Upper lobe of left lung (tissue), 4 donors: ENCODE data around the gene CEP104.

ENCODE experiments used
- POLR2A ChIP-seq, 4 donors: fragments of 450-650 bp; IDR thresholded peaks; one replicate each; pipeline ENCODE4 v1.5.1; 2016 to 2017; ENCODE audit warnings: antibody characterized with exemption in 4 of 4, mild to moderate bottlenecking in 2 of 4
- POLR2AphosphoS5 ChIP-seq, 2 donors: sonication (generic); formaldehyde crosslinking; IDR thresholded peaks; one replicate each; pipeline ENCODE4 v1.5.1; 2017; ENCODE audit warnings: antibody characterized with exemption in 2 of 2
- TF ChIP-seq, protein P1 (sequence below), 6 experiments: fragments of 450-650 bp in 4 of 6; fragments of 200-600 bp in 2 of 6; sonication (generic) in 2 of 6; IDR thresholded peaks; one replicate each; pipeline ENCODE4 v1.5.1; 2016 to 2019; ENCODE audit warnings: antibody characterized with exemption in 6 of 6

DNA sequence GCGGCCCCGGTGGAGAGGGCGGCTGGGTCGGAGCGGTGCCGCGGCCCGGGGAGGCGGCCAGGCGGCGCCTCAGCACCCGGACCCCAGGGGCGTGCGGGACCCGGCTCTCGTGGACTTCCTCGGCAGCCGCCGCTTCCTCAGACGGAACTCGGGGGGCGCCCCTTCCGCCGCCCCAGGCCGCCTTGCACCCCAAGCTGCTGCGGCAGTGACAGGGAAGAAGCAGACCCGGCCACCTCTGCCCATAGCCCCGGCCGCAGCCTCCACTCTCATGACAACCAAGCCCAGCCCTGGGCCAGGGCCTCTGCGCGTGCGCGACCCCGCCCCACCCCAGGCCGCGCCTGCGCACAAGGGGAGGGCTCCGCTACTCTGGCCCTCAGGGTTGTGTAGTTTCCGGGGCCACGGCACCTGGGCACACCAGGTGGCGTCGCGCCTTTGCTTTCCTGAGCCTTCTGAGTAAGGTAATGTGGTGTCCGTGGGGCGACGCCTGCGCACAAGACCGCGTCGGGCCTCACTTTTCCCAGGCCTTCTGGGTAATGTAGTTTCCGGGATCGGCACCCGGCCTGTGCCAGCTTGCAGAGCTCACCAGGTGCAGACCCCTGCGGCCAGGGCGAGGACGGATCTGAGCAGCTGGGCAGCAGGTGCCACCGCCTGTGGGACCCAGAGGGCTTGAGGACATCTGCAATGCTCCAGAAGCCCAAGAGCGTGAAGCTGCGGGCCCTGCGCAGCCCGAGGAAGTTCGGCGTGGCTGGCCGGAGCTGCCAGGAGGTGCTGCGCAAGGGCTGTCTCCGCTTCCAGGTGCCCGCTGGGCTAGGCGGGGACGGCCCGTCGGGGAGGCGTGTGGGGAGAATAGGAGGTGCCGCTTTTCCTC lies at the start of gene CEP104, which contains the start of gene DFFB:
- TF ChIP-seq, protein P1, sequence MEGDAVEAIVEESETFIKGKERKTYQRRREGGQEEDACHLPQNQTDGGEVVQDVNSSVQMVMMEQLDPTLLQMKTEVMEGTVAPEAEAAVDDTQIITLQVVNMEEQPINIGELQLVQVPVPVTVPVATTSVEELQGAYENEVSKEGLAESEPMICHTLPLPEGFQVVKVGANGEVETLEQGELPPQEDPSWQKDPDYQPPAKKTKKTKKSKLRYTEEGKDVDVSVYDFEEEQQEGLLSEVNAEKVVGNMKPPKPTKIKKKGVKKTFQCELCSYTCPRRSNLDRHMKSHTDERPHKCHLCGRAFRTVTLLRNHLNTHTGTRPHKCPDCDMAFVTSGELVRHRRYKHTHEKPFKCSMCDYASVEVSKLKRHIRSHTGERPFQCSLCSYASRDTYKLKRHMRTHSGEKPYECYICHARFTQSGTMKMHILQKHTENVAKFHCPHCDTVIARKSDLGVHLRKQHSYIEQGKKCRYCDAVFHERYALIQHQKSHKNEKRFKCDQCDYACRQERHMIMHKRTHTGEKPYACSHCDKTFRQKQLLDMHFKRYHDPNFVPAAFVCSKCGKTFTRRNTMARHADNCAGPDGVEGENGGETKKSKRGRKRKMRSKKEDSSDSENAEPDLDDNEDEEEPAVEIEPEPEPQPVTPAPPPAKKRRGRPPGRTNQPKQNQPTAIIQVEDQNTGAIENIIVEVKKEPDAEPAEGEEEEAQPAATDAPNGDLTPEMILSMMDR (IDR thresholded peaks at IDR 0.05) = peak in 4 of 6 experiments; percentile 15 to 80 (median 56)
- TF ChIP-seq POLR2A (IDR thresholded peaks at IDR 0.05) = peak in 2 of 4 donors; percentile 58 to 88
- peak; percentile 73 to 81 for TF ChIP-seq POLR2AphosphoS5 (IDR thresholded peaks at IDR 0.05)
